Left kidney (tissue), 2 donors: ENCODE results near the gene CFAP90. TPM values are rescaled to one million over a fixed set of nuclear protein-coding genes. Genes with fewer than 3 reads are reported as not detected.

Experiments used
- DNase-seq: peaks from one replicate; pipeline ENCODE4 v3.0.0-alpha.2; 2013
- polyA plus RNA-seq: library from polyadenylated mRNA; unstranded; fragments of 120-200 nt; gene quantifications from one replicate; pipeline ENCODE4 v1.2.1, GENCODE V29; 2013; ENCODE audit not compliant: insufficient read length

CFAP90 gene
- polyA plus RNA-seq, 1 donor: 4.5 TPM

- DNase-seq: peak; percentile 88
Observed at GRCh38 chr5:7868773-7869473, 18.0 kb upstream of the CFAP90 start, which contains the start of the genes FASTKD3 and MTRR. TSS of gene FASTKD3 (minus strand) at chr5:7869031. CDS start at chr5:7868083, 948 bp downstream. TSS of gene MTRR (plus strand) at chr5:7869148. CDS start at chr5:7870795, 1,647 bp downstream.

DNA sequence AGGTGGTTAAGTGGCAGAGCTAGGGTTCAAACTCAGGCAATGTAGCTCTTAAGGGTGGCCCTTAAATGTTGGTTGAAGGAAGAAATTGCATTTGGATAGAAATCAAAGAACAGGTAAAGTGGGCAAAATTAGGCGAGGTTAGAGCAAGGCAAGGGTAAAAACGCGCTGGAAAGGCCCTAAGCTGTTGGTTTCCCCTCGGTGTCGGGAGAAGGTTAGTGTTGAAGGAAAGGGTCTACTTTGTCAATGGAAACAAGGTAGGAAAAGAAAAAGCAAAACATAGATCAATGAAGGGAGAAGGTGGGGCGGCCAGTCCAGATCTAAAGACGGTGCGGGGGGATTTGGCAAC is 17.5 kb upstream of the CFAP90 start:
- DNase-seq: no peak

DNA sequence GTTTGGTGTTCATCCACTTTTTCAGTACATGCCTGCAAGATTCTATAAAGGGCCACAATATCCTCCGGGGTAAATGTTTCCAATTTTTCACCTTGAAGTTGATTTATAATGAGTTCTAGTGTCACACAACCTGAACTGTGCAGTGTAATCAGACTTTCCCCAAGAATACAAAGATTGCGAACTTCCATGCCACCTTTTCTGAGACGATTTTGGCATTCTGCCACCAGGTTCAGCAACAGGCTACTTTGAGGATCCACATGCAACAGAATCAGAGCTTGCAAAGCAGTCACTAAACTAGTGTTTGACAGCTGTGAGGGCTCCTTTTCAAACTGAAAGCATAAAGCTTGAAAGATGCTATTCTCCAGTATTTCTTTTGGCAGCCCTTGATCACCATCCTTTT is 16.3 kb upstream of the CFAP90 start:
- no peak for DNase-seq

DNA sequence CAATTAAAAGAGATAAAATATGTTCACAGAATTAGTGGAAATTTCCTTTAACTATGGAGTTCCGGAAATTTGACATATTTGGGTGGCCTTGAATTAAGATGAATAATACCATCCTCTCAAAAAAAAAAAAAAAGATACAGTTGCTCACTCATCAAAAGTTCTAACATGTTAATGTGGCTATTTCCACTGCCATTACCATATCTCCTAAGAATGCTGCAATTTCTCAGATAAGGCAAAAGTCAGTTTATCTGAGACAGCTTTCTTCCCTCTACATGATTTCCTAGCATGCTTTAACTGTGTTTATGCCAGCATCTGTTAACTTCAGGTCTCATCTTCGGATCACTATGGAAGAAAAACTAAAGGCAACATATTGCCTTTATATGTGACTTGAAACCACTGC is 15.3 kb upstream of the CFAP90 start:
- no peak for DNase-seq

GRCh38 chr5:7857926-7858632 is 7.1 kb upstream of the CFAP90 start:
- DNase-seq: no peak

DNA sequence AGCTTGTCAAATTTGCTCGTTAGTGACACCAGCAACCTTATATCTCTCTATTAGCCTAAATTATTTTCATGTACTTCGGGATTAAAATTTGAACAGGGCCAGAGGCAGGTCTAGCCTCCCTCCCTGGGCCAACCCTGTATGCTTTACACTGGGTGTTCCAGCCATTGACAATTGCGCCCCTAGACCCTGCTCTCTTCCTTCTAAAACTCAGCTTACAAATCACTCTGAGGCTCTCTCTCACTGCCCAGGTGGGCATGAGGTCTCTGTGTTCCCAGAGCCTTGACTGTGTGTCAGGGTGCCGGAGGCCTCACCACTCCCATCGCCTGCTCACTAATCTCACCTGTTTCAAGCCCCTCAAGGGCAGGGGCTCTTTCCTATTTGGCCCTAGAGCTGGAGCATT is 6.4 kb upstream of the CFAP90 start:
- DNase-seq: no peak

GRCh38 chr5:7856855-7857254 is 5.9 kb upstream of the CFAP90 start:
- no peak for DNase-seq

DNA sequence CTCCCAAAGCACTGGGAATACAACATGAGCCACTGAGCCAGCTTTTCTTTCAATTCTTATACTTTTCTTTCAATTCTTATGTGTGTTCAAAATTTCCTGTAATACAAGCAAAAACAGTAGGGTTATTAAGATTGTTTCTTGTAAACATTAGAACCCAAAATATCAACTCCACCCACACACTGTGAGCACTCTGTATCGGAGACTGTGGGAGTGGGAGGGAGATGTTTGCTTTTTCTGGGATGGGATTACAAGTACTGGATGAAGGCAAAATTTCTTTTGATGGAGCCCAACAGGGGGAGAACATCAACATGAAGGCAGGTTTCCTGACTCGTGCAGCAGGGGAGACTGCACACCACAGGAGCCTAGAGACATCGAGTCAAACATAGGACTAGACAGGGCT is 4.7 kb upstream of the CFAP90 start:
- DNase-seq: no peak

DNA sequence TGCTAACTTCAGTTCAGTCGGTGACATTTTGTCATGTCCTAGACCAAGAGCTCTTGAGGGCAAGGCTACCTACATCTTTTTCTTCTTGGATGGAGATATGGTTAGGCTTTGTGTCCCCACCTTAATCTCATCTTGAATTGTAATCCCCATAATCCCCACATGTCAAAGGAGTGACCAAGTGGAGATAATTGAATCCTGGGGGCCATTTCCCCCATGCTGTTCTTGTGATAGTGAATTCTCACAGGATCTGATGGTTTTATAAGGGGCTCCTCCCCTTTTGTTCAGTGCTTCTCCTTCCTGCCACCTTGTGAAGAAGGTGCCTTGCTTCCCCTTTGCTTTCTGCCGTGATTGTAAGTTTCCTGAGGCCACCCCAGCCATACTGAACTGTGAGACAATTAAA is 2.1 kb upstream of the CFAP90 start:
- no peak for DNase-seq

DNA sequence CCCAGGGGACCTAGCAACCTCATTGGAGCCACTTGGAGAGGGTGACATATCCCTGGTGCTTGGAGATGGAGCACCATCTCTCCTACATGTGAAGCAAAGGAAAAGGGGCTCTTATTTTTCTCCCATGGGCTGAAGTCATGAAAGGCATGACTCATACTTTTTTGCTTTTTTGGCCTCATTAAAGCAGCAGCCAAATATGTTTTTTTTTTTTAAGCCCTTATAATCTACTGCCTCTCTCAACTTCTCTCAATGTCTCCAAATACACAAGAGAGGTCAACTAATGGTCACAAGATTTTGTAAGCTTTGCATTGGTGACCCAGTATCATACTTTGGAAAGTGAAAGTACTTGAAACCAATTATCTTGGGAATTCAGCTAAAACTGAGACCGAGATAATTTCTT is 1.6 kb upstream of the CFAP90 start:
- DNase-seq: no peak

DNA sequence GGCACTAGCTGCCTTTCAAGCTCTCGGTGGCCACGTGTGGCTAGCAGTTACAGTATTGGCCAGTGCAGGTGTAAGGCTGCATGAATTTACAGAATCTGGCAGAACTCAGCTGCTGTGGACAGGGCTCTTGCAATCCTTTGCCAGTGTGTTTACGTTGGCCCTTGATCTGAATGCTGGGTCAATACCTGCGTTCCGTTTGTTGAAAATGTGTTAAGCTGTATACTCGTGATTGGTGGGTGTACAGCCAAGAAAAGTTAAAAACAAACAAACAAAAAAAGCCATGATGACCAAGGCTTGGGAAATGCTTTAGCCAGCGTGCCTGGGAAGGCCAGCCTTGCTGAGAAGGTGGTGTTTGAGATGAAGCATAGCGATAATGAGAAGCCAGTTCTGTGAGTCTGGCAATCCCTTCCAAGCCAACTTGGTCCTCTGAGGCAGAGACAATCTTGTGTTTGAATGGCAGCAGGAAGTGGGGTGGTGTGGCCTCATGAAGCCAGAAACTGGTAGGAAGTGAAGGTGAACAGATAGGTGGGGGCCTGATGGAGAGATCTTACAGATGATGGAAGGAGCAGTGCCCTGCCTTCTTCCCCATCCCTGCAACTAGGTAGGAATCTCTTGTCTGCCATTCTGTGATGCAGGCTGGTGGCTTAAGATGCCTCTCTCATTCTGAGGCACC is 820 bp upstream of the CFAP90 start:
- DNase-seq: no peak

GRCh38 chr5:7851240-7851592 is 283 bp upstream of the CFAP90 start:
- no peak for DNase-seq

GRCh38 chr5:7849681-7850394 is 1.1 kb downstream of the CFAP90 start:
- DNase-seq: no peak

DNA sequence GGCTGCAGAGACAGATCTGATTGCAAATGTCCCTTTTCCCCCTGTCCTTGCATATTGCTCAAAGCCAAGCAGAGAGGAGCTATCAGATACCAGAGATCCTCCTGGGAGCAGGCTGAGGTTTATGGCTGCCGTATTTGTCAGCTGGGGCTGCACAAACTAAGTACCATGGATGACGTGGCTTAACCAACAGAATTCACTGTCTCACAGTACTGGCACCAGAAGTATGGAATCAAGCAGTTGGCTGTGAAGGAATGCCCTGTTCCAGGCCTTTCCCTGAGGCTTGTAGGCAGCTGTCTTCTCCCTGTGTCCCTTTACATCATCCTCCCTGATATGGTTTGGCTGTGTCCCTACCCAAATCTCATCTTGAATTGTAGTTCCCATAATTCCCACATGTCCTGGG is 2.6 kb downstream of the CFAP90 start:
- no peak for DNase-seq

GRCh38 chr5:7846327-7846726 is 4.6 kb downstream of the CFAP90 start:
- DNase-seq: no peak

- DNase-seq: no peak
Observed at GRCh38 chr5:7845557-7845956, 5.4 kb downstream of the CFAP90 start.

- DNase-seq: no peak
Observed at GRCh38 chr5:7844901-7845300, 6.0 kb downstream of the CFAP90 start.

- no peak for DNase-seq
Observed at GRCh38 chr5:7842531-7842930, 8.4 kb downstream of the CFAP90 start.

DNA sequence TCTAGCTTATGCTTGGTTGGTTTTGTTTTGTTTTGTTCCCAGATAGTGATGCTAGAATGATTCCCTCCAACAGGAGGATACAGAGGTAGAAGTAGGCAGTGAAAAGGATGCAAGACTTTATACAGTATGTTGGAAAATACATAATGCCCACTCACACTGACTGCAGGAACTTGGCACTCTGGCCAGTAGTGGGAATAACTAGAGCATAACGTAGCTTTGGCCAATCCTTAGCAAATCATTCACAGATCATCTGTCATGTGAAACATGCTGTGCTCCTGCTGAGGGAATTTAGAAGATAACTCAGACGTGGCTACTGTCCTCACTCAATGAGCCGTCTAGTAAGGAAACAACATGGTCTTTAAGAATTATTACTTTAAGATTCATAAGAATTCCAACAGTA is 13.5 kb downstream of the CFAP90 start:
- DNase-seq: no peak

DNA sequence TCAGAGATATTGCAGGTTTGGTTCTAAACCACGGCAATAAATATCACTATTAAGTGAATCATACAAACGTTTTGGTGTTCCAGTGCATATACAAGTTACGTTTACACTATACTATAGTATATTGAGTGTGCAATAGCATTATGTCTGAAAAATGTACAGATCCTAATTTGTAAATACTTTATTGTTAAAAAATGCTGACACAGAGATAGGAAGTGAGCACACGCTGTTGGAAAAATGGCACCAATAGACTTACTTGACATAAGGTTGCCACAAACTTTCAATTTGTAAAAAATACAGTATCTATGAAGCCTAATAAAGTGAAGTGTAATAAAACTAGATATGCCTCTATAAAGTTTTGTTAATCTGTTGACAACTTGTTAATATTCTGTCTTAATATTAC is 16.0 kb downstream of the CFAP90 start:
- DNase-seq: no peak

DNA sequence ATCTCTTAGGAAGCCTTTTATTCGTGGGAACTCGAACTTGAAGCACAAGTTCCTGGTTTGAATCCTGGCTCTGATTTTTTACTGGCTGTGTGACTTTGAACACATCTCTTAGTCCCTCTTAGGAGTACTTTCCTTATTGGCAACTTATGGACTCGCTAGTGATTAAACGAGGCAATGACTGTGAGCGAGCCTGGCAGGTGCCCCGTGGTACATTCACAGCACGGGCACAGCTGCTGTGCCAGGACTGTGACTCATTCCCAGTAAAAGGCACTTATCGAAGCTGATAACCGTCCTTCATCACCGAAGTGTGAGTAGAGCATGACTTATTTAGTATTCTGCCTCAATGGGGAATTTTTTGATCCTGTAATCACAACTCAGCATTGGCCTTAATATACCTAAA is 22.7 kb downstream of the CFAP90 start:
- DNase-seq: no peak

DNA sequence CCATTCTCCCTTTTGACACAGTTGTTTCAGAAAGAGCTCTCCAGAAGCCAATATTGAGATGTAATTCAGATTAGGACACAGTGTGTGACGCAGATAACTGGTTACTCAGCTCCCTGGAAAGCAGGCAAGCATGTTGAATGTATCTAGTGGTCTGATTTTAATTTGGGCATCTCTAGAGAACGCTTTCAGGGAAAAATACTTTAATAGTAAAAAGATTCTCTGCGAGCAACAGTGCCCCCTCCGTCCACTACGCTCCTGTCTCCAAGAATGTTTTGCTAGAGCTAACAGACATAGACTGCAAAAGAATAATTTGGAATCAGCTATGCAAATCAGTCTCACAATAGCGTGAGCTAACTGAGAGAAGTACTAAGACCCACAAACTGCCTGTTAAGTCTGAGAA is 23.3 kb downstream of the CFAP90 start:
- DNase-seq: no peak

DNA sequence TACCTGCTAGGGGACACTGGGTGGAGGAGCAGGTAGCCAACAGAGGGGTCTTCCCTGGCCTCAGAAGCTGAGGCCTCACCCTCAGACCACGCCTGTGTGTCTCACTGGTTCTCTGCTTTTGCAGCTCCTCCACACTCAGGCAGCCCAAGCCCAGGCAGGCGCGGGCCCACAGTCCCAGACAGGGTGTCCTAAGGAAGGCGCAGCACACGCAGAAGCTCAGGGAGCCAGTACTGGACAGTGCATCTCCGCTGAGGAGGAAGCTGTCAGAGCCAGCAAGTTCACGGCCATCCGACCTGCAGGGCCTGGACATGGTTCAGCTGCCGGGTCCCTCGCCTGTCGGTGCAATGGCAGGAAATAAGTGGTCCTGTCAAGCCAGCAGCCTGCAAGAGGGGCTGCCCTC is 25.3 kb downstream of the CFAP90 start:
- DNase-seq: no peak
